Panc1 (cell line): ENCODE measurements around the gene SYT8. TPM values are rescaled to one million over a fixed set of nuclear protein-coding genes. Genes with fewer than 3 reads are reported as not detected.

ENCODE experiments used
- ATAC-seq: fragments of 200-7000 bp; cut with Tn5 transposase; 2 replicates; pipeline ENCODE4 v1.9.1; 2020; ENCODE audit warnings: mild to moderate bottlenecking, moderate library complexity
- BruUV-seq: library from RNA; stranded (reverse); fragments of 400-500 nt; replicated peaks from 2 replicates; lab custom pipeline; 2021; lab: Mats Ljungman, UMichigan
- CTCF ChIA-PET: fragments of 300-600 bp; sonication (Branson Sonifier 250); formaldehyde crosslinking; loops from one replicate; lab custom pipeline; 2022; ENCODE audit warnings: antibody characterized with exemption; lab: Charles Lee
- POLR2A ChIA-PET: fragments of 300-600 bp; sonication (Branson Sonifier 250); formaldehyde crosslinking; loops from one replicate; lab custom pipeline; 2022; ENCODE audit warnings: antibody characterized with exemption; lab: Charles Lee
- DNase-seq: peaks from one replicate; pipeline ENCODE4 v3.0.0-alpha.2; 2010; ENCODE audit warnings: low read depth, low spot score
- H3K27ac ChIP-seq: 2 replicates; pipeline ENCODE4 v1.5.1; 2011; ENCODE audit warnings: mild to moderate bottlenecking, low read length, inconsistent platforms
- H3K27me3 ChIP-seq: fragments of 200-500 bp; sonication (Bioruptor generic); 2 replicates; pipeline ENCODE4 v1.6.0; 2014; ENCODE audit warnings: low read length, inconsistent platforms; ENCODE audit not compliant: control insufficient read depth, insufficient read depth
- H3K36me3 ChIP-seq: fragments of 200-500 bp; sonication (Bioruptor generic); 2 replicates; pipeline ENCODE4 v1.5.1; 2014; ENCODE audit warnings: inconsistent platforms, mild to moderate bottlenecking, low read length, moderate library complexity; ENCODE audit not compliant: control insufficient read depth, insufficient read depth
- H3K4me1 ChIP-seq: 2 replicates; pipeline ENCODE4 v1.5.1; 2011; ENCODE audit warnings: inconsistent platforms, mild to moderate bottlenecking, low read length, moderate library complexity; ENCODE audit not compliant: control insufficient read depth, insufficient read depth
- H3K4me3 ChIP-seq, 2 experiments: 2 replicates each; pipeline ENCODE4 v1.5.1; 2011 to 2012; ENCODE audit warnings: low read depth in 2 of 2, low read length in 2 of 2, mild to moderate bottlenecking in 2 of 2, inconsistent platforms in 1 of 2, moderate library complexity in 1 of 2
- H3K9me3 ChIP-seq: fragments of 200-500 bp; sonication (Bioruptor generic); 2 replicates; pipeline ENCODE4 v1.5.1; 2014; ENCODE audit warnings: low read depth, mild to moderate bottlenecking, inconsistent platforms, low read length, moderate library complexity; ENCODE audit not compliant: control insufficient read depth, insufficient read depth
- CTCF ChIP-seq: fragments of 450-650 bp; IDR thresholded peaks from 2 replicates; pipeline ENCODE4 v1.5.1; 2017; ENCODE audit warnings: mild to moderate bottlenecking
- POLR2AphosphoS5 ChIP-seq: IDR thresholded peaks from 2 replicates; pipeline ENCODE4 v1.6.1; 2012; ENCODE audit warnings: mild to moderate bottlenecking, low read depth, low read length, moderate library complexity
- SIN3A ChIP-seq: IDR thresholded peaks from 2 replicates; pipeline ENCODE4 v1.6.1; 2012; ENCODE audit warnings: low read depth, mild to moderate bottlenecking, low read length, moderate library complexity, borderline replicate concordance; ENCODE audit not compliant: insufficient read depth
- TCF7L2 ChIP-seq: IDR thresholded peaks from 2 replicates; pipeline ENCODE4 v1.6.1; 2011; ENCODE audit warnings: mild to moderate bottlenecking, low read depth, low read length, inconsistent platforms
- in situ Hi-C: cut with HindIII; loops from 2 replicates; pipeline ENCODE4 v1.10.0; 2016; ENCODE audit warnings: low sequenced_read_pairs, low pct_unique_long_range_greater_than_20kb
- intact Hi-C: fragments of 100-400 bp; cut with micrococcal nuclease; formaldehyde crosslinking; loops from one replicate; pipeline ENCODE4 v1.10.0; 2022; ENCODE audit not compliant: unreplicated experiment
- total RNA-seq: library from RNA; stranded (reverse); gene quantifications from one replicate; pipeline ENCODE4 v1.2.1, GENCODE V29; 2021; ENCODE audit not compliant: unreplicated experiment
- TF ChIP-seq, protein P1 (sequence below), 2 experiments: IDR thresholded peaks; 2 replicates each; pipeline ENCODE4 v1.6.1; 2011 to 2012; ENCODE audit warnings: low read depth in 2 of 2, control low read depth in 1 of 2, low read length in 1 of 2, mild to moderate bottlenecking in 1 of 2, moderate library complexity in 1 of 2; ENCODE audit not compliant: insufficient read depth in 1 of 2

SYT8 gene
- total RNA-seq, 1 experiment from 2014 or later, result 3.5 TPM

GRCh38 chr11:1858154-1858553, 23.4 kb downstream of the SYT8 start:
- Histone ChIP-seq H3K27me3 (no peaks in the 10 kb centered on the region; the same call in 1 of the 2 replicates), H3K4me1 (peaks cover 6% of the 10 kb centered on the region), H3K27ac (no peak overlapping the region), H3K4me3 (no peak overlapping the region), H3K36me3 (no peaks in the 10 kb centered on the region), H3K9me3 (no peaks in the 10 kb centered on the region)
- no TSS peak for BruUV-seq
- TF ChIP-seq, protein P1, sequence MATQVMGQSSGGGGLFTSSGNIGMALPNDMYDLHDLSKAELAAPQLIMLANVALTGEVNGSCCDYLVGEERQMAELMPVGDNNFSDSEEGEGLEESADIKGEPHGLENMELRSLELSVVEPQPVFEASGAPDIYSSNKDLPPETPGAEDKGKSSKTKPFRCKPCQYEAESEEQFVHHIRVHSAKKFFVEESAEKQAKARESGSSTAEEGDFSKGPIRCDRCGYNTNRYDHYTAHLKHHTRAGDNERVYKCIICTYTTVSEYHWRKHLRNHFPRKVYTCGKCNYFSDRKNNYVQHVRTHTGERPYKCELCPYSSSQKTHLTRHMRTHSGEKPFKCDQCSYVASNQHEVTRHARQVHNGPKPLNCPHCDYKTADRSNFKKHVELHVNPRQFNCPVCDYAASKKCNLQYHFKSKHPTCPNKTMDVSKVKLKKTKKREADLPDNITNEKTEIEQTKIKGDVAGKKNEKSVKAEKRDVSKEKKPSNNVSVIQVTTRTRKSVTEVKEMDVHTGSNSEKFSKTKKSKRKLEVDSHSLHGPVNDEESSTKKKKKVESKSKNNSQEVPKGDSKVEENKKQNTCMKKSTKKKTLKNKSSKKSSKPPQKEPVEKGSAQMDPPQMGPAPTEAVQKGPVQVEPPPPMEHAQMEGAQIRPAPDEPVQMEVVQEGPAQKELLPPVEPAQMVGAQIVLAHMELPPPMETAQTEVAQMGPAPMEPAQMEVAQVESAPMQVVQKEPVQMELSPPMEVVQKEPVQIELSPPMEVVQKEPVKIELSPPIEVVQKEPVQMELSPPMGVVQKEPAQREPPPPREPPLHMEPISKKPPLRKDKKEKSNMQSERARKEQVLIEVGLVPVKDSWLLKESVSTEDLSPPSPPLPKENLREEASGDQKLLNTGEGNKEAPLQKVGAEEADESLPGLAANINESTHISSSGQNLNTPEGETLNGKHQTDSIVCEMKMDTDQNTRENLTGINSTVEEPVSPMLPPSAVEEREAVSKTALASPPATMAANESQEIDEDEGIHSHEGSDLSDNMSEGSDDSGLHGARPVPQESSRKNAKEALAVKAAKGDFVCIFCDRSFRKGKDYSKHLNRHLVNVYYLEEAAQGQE (IDR thresholded peaks at IDR 0.05; ENCODE audit: insufficient read depth in 1 of 2, low read depth in 2 of 2, low read length in 1 of 2), result no peak
- TF ChIP-seq SIN3A, result no peak
- TF ChIP-seq TCF7L2, result no peak
- TF ChIP-seq POLR2AphosphoS5, result no peak
- no peak for TF ChIP-seq CTCF
- intact Hi-C loops (no loop called here), in situ Hi-C loops (no loop called here)
- no peak for ATAC-seq
- ChIA-PET POLR2A (no interaction called here), CTCF (no interaction called here)
- no peak for DNase-seq

- H3K27ac ChIP-seq, result no peak overlapping the region
- no peaks in the 10 kb centered on the region for H3K9me3 ChIP-seq
- intact Hi-C loops, result no loop called here
- in situ Hi-C loops, result no loop called here
- ATAC-seq (no peak), DNase-seq (no peak)
- H3K36me3 ChIP-seq, result no peaks in the 10 kb centered on the region
- H3K4me3 ChIP-seq, result no peak overlapping the region
- BruUV-seq, result no TSS peak
- CTCF ChIA-PET, result no interaction called here
- H3K4me1 ChIP-seq, result peaks cover 10% of the 10 kb centered on the region
- TF ChIP-seq SIN3A, result no peak
- TF ChIP-seq, protein P1 (IDR thresholded peaks at IDR 0.05; ENCODE audit: insufficient read depth in 1 of 2, low read depth in 2 of 2, low read length in 1 of 2), result no peak
- TF ChIP-seq CTCF, result no peak
- POLR2A ChIA-PET, result no interaction called here
- H3K27me3 ChIP-seq, result no peaks in the 10 kb centered on the region; the same call in 1 of the 2 replicates
Observed at GRCh38 chr11:1858576-1858975, 23.8 kb downstream of the SYT8 start.
